ENCODE measurements around the gene VSTM2L.

DNA sequence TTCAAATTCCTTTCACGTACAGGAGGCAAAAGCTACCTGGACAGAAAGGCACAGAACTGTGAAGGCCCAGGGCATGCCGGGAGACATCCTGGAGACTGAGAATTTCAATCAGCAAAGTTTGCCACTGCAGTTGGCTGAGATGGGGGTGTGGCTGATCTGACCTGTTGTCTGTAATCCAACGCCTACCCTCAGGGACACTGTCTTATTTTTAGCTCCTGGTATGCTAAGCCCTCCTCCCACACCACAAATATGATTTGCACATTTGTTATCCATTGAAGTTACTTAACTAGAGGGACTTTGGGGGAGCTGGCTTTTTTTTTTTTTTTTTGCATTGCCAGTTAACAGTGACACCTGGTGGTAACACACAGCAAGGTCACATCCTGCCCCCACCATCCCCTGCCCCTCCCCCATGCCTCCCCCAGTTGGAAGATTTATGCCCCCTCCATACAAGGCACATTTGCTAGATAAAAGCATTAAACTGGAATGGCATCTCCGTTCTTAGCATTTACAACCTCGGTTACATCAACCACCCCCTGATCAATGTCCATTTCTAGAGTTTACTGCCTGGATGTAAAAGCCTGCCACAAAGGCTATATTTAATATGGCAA lies 90.0 kb downstream of the VSTM2L start:
- no peak for TF ChIP-seq NFIC (IDR thresholded peaks at IDR 0.05)
- TF ChIP-seq EGR1 (IDR thresholded peaks at IDR 0.05): no peak
- TF ChIP-seq, protein P1, sequence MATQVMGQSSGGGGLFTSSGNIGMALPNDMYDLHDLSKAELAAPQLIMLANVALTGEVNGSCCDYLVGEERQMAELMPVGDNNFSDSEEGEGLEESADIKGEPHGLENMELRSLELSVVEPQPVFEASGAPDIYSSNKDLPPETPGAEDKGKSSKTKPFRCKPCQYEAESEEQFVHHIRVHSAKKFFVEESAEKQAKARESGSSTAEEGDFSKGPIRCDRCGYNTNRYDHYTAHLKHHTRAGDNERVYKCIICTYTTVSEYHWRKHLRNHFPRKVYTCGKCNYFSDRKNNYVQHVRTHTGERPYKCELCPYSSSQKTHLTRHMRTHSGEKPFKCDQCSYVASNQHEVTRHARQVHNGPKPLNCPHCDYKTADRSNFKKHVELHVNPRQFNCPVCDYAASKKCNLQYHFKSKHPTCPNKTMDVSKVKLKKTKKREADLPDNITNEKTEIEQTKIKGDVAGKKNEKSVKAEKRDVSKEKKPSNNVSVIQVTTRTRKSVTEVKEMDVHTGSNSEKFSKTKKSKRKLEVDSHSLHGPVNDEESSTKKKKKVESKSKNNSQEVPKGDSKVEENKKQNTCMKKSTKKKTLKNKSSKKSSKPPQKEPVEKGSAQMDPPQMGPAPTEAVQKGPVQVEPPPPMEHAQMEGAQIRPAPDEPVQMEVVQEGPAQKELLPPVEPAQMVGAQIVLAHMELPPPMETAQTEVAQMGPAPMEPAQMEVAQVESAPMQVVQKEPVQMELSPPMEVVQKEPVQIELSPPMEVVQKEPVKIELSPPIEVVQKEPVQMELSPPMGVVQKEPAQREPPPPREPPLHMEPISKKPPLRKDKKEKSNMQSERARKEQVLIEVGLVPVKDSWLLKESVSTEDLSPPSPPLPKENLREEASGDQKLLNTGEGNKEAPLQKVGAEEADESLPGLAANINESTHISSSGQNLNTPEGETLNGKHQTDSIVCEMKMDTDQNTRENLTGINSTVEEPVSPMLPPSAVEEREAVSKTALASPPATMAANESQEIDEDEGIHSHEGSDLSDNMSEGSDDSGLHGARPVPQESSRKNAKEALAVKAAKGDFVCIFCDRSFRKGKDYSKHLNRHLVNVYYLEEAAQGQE (IDR thresholded peaks at IDR 0.05; ENCODE audit: low read depth): no peak
- no peak for TF ChIP-seq TEAD4 (IDR thresholded peaks at IDR 0.05)
- TF ChIP-seq, protein P2, sequence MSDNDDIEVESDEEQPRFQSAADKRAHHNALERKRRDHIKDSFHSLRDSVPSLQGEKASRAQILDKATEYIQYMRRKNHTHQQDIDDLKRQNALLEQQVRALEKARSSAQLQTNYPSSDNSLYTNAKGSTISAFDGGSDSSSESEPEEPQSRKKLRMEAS (IDR thresholded peaks at IDR 0.05): no peak
- no peak for TF ChIP-seq ZBTB7A (IDR thresholded peaks at IDR 0.05; ENCODE audit: low read depth)
- no peak for TF ChIP-seq EP300 (IDR thresholded peaks at IDR 0.05; ENCODE audit: borderline replicate concordance)

Data from Ishikawa (cell line).